HepG2 (cell line): ENCODE results near the gene PTGIS. TPM values are rescaled to one million over a fixed set of nuclear protein-coding genes. Genes with fewer than 3 reads are reported as not detected.

Experiments
- ATAC-seq: fragments of 200-7000 bp; cut with Tn5 transposase; 3 replicates; pipeline ENCODE4 v1.9.1; 2020; ENCODE audit warnings: mild to moderate bottlenecking, moderate library complexity
- BruUV-seq: library from RNA; stranded (reverse); fragments of 400-500 nt; replicated peaks from 2 replicates; lab custom pipeline; 2021; lab: Mats Ljungman, UMichigan
- CTCF ChIA-PET: fragments of 300-600 bp; formaldehyde crosslinking; extraction: SDS; loops from one replicate; lab custom pipeline; 2021; ENCODE audit warnings: low total read pairs, inconsistent platforms, low intra/inter-chr PET ratio; lab: Yijun Ruan, JAX
- POLR2A ChIA-PET: fragments of 350-600 bp; sonication (Branson Sonifier 250); formaldehyde crosslinking; loops from one replicate; lab custom pipeline; 2020; ENCODE audit warnings: antibody characterized with exemption, inconsistent platforms; lab: Yijun Ruan, JAX
- DNase-seq: peaks from one replicate; pipeline ENCODE4 v3.0.0-alpha.2; 2015; ENCODE audit warnings: low spot score
- FAIRE-seq: peaks from 3 replicates; lab custom pipeline; 2011; peaks lifted over from hg19 to GRCh38; lab: Jason Lieb, UNC
- H2AFZ ChIP-seq: one replicate; pipeline ENCODE4 v1.6.1; 2011; ENCODE audit warnings: low read length, inconsistent platforms
- H3K27ac ChIP-seq: fragments of 300-600 bp; 3 replicates; pipeline ENCODE4 v1.8.0; 2011; ENCODE audit warnings: mixed run types, mild to moderate bottlenecking, mixed read lengths, low read length, inconsistent platforms; ENCODE audit not compliant: insufficient read depth; ENCODE audit errors: extremely low read length
- H3K27me3 ChIP-seq, 2 experiments: fragments of 200-600 bp in 1 of 2; 2 replicates in 1 of 2; 3 replicates in 1 of 2; pipeline versions ENCODE4 v1.6.0 to v1.8.0; 2011; ENCODE audit warnings: low read length in 2 of 2, mild to moderate bottlenecking in 2 of 2, moderate library complexity in 2 of 2, inconsistent platforms in 1 of 2; ENCODE audit not compliant: insufficient read depth in 2 of 2, control insufficient read depth in 1 of 2
- H3K36me3 ChIP-seq, 2 experiments: fragments of 200-600 bp in 1 of 2; replicated peaks in 1 of 2; 2 replicates in 1 of 2; 3 replicates in 1 of 2; pipeline versions ENCODE4 v1.5.1 to v1.8.0; 2011; ENCODE audit warnings: low read length in 2 of 2, inconsistent platforms in 1 of 2; ENCODE audit not compliant: insufficient read depth in 2 of 2, control insufficient read depth in 1 of 2
- H3K4me1 ChIP-seq: 2 replicates; pipeline ENCODE4 v1.5.1; 2012; ENCODE audit warnings: low read length, inconsistent platforms; ENCODE audit not compliant: insufficient read depth
- H3K4me2 ChIP-seq: 2 replicates; pipeline ENCODE4 v1.6.0; 2011; ENCODE audit warnings: low read depth, low read length, inconsistent platforms
- H3K4me3 ChIP-seq, 3 experiments: fragments of 200-600 bp in 1 of 3; sonication (generic), shearing (Covaris generic) in 1 of 3; replicated peaks in 1 of 3; 2 replicates each; pipeline ENCODE4 v1.5.1; 2011 to 2016; ENCODE audit warnings: low read length in 3 of 3, inconsistent platforms in 2 of 3, low read depth in 2 of 3, mild to moderate bottlenecking in 2 of 3, control low read depth in 1 of 3, mixed read lengths in 1 of 3; ENCODE audit not compliant: insufficient read depth in 1 of 3
- H3K79me2 ChIP-seq: one replicate; pipeline ENCODE4 v1.6.1; 2011; ENCODE audit warnings: low read length, inconsistent platforms; ENCODE audit not compliant: insufficient read depth
- H3K9ac ChIP-seq: 2 replicates; pipeline ENCODE4 v1.6.0; 2011; ENCODE audit warnings: mild to moderate bottlenecking, low read depth, low read length, inconsistent platforms; ENCODE audit not compliant: insufficient read depth
- H3K9me3 ChIP-seq: 2 replicates; pipeline ENCODE4 v1.5.1; 2012; ENCODE audit warnings: mild to moderate bottlenecking, low read length
- H4K20me1 ChIP-seq: 2 replicates; pipeline ENCODE4 v1.6.0; 2011; ENCODE audit warnings: inconsistent platforms, mild to moderate bottlenecking, low read length, moderate library complexity; ENCODE audit not compliant: insufficient read depth
- NR2F1 ChIP-seq, 2 experiments: fragments of 450-650 bp in 1 of 2; formaldehyde crosslinking in 1 of 2; IDR thresholded peaks; 2 replicates each; pipeline versions ENCODE4 v1.5.0 to v1.6.1; 2016 to 2020; ENCODE audit warnings: mild to moderate bottlenecking in 1 of 2, missing compliant biosample characterization in 1 of 2, missing genetic modification reagents in 1 of 2, moderate library complexity in 1 of 2
- NR2F6 ChIP-seq, 2 experiments: IDR thresholded peaks; 2 replicates each; pipeline ENCODE4 v1.6.1; 2016; ENCODE audit warnings: antibody characterized with exemption in 1 of 2, mild to moderate bottlenecking in 1 of 2
- WGBS: methylation state at CpG from one replicate; pipeline ENCODE4 v1.1.6; 2017; ENCODE audit warnings: low lambda C conversion rate; 5-methylcytosine and 5-hydroxymethylcytosine counted together
- in situ Hi-C: cut with HindIII; loops from 2 replicates; pipeline ENCODE4 v1.10.0; 2017; ENCODE audit warnings: low pct_unique_long_range_greater_than_20kb; ENCODE audit not compliant: extremely low pct_ligation_motif_present
- intact Hi-C: fragments of 100-400 bp; cut with micrococcal nuclease; formaldehyde crosslinking; loops from one replicate; pipeline ENCODE4 v1.10.0; 2022; ENCODE audit not compliant: unreplicated experiment
- polyA plus RNA-seq, 8 experiments: library from polyadenylated mRNA; depleted of rRNA in 3 of 8; stranded (reverse) in 7 of 8; unstranded in 1 of 8; fragments of >200 nt; fragmentation: Illumina TruSeq in 4 of 8; extraction: Trizol in 4 of 8; gene quantifications; 2 replicates each; pipeline versions ENCODE4 v1.2.1 to v1.2.3, GENCODE V29; 2011 to 2016; ENCODE audit warnings: low read depth in 4 of 8, missing spikeins in 1 of 8, mixed read lengths in 1 of 8; ENCODE audit not compliant: insufficient read depth in 1 of 8
- total RNA-seq, 5 experiments: library from RNA; depleted of rRNA; stranded (reverse); fragments of >200 nt; fragmentation: Illumina TruSeq; extraction: Trizol; gene quantifications; 2 replicates each; pipeline ENCODE4 v1.2.3, GENCODE V29; 2016; ENCODE audit warnings: low read depth in 1 of 5
- TF ChIP-seq, protein P1 (sequence below): sonication (generic); formaldehyde crosslinking; IDR thresholded peaks from 2 replicates; pipeline ENCODE4 v1.8.0; 2022; ENCODE audit warnings: missing genetic modification reagents, mild to moderate bottlenecking, borderline replicate concordance

PTGIS gene
- total and polyA plus RNA-seq, 2 of the 13 experiments (the other 11 are each of a cell fraction or from before 2014, with no cell fraction given): not detected

DNA sequence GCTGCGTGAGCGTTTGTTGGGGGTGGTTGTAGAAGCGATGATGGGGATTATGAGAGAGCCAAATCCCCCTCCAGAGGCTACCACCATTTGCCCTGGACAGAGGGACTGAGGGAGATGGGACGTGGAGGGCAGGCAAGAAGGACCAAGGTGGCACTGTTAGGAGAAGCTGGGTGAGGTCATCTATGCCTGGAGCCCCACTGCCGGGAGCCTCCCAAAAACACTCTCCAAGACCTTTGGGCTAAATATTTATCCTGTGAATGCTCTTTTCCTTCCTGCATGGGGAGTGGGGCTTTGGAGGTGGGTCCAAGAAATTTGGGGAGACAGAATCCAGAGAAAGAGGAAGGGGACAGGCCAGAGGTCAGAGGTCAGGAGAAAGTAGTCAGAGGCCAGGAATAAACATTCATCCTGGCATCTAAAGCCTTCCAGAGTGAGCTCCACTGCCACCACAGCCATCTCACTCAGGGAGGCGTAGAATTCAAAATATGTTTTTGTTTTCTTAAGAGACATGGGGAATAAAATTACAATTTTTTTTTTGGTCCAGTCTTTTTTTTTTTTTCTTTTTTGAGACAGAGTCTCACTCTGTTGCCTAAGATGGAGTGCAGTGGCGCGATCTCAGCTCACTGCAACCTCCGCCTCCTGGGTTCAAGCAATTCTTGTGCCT lies 17.8 kb upstream of the PTGIS start:
- H4K20me1 ChIP-seq: no peaks in the 10 kb centered on the region
- intact Hi-C loops (no loop called here), in situ Hi-C loops (no loop called here)
- H3K27me3 ChIP-seq: no peaks in the 10 kb centered on the region; a peak in 1 of 5 replicates
- 95% methylated on average over 9 of the region's 9 CpGs for WGBS
- FAIRE-seq (no peak), DNase-seq (no peak), ATAC-seq (no peak)
- H3K27ac ChIP-seq: no peak overlapping the region
- ChIA-PET CTCF (interaction anchor here (0.9 kb wide), 1 partner anchor 23 kb away, joined by 3 read pairs; no protein-coding TSS in a partner anchor), POLR2A (interaction anchor here (4.3 kb wide), 1 partner anchor 17 kb away, joined by 126 read pairs; no protein-coding TSS in a partner anchor)
- H3K79me2 ChIP-seq: no peaks in the 10 kb centered on the region
- peaks cover 39% of the 10 kb centered on the region for H3K4me1 ChIP-seq
- H3K4me3 ChIP-seq: no peak overlapping the region
- H3K9ac ChIP-seq: no peak overlapping the region
- peaks cover 7% of the 10 kb centered on the region for H3K9me3 ChIP-seq
- TF ChIP-seq, protein P1, sequence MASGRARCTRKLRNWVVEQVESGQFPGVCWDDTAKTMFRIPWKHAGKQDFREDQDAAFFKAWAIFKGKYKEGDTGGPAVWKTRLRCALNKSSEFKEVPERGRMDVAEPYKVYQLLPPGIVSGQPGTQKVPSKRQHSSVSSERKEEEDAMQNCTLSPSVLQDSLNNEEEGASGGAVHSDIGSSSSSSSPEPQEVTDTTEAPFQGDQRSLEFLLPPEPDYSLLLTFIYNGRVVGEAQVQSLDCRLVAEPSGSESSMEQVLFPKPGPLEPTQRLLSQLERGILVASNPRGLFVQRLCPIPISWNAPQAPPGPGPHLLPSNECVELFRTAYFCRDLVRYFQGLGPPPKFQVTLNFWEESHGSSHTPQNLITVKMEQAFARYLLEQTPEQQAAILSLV (CRISPR knock-in tag): no peak
- TF ChIP-seq NR2F6 (IDR thresholded peaks at IDR 0.05) (peak; percentile 61), NR2F6 (CRISPR knock-in tag; IDR thresholded peaks at IDR 0.05) (no peak), NR2F1 (CRISPR knock-in tag; IDR thresholded peaks at IDR 0.05) (0 out of 4 replicates have a peak, but pooled peaks of 1 of the 2 experiments have one; percentile 21)
- BruUV-seq: no TSS peak
- H3K36me3 ChIP-seq: no peaks in the 10 kb centered on the region
- no peak overlapping the region for H2AFZ ChIP-seq
- no peak overlapping the region for H3K4me2 ChIP-seq
